DND-41 (cell line): ENCODE data around the gene ZNG1F.
"Not testable (repeated sequence)": the region's sequence is repeated elsewhere in the genome, so short reads cannot be mapped to it uniquely, and the experiment has no call there.

Experiments used
- EZH2 ChIP-seq: IDR thresholded peaks from 3 replicates; pipeline ENCODE4 v1.6.1; 2012; ENCODE audit warnings: borderline replicate concordance, low read depth, mild to moderate bottlenecking, moderate library complexity, low read length, inconsistent platforms; ENCODE audit not compliant: severe bottlenecking
- TF ChIP-seq, protein P1 (sequence below): IDR thresholded peaks from 2 replicates; pipeline ENCODE4 v1.5.1; 2012; ENCODE audit warnings: borderline replicate concordance, low read length, moderate library complexity, mild to moderate bottlenecking; ENCODE audit not compliant: poor library complexity, severe bottlenecking; ENCODE audit errors: extremely low read depth

DNA sequence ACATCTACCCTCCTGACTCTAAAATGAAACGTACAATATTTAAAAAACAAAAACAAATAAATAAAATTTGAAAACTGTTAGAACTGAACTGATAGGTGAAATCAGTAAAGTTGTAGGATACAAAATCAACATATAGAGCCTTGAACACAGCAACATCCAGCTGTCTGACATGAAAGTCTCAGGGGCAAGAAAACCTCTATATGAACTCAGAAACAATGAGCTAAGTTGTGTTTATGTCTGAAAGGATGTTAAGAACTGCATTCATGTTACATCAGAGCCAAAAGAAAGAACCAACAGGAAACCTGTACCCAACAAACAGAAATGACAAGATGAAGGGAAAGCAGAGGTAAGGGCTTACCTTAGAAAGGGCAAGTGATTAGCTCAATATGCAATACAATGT is 102.4 kb downstream of the ZNG1F start:
- TF ChIP-seq, protein P1, sequence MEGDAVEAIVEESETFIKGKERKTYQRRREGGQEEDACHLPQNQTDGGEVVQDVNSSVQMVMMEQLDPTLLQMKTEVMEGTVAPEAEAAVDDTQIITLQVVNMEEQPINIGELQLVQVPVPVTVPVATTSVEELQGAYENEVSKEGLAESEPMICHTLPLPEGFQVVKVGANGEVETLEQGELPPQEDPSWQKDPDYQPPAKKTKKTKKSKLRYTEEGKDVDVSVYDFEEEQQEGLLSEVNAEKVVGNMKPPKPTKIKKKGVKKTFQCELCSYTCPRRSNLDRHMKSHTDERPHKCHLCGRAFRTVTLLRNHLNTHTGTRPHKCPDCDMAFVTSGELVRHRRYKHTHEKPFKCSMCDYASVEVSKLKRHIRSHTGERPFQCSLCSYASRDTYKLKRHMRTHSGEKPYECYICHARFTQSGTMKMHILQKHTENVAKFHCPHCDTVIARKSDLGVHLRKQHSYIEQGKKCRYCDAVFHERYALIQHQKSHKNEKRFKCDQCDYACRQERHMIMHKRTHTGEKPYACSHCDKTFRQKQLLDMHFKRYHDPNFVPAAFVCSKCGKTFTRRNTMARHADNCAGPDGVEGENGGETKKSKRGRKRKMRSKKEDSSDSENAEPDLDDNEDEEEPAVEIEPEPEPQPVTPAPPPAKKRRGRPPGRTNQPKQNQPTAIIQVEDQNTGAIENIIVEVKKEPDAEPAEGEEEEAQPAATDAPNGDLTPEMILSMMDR = not testable (repeated sequence)
- not testable (repeated sequence) for TF ChIP-seq EZH2
